ENCODE data around the gene ZNF79. TPM values are rescaled to one million over a fixed set of nuclear protein-coding genes. Genes with fewer than 3 reads are reported as not detected.

Gene ZNF79
- total and polyA plus RNA-seq, 9 of the 15 experiments (the other 6 are each of a cell fraction or from before 2014, with no cell fraction given) = 0.62 to 7.0 (median 4.1) TPM

DNA sequence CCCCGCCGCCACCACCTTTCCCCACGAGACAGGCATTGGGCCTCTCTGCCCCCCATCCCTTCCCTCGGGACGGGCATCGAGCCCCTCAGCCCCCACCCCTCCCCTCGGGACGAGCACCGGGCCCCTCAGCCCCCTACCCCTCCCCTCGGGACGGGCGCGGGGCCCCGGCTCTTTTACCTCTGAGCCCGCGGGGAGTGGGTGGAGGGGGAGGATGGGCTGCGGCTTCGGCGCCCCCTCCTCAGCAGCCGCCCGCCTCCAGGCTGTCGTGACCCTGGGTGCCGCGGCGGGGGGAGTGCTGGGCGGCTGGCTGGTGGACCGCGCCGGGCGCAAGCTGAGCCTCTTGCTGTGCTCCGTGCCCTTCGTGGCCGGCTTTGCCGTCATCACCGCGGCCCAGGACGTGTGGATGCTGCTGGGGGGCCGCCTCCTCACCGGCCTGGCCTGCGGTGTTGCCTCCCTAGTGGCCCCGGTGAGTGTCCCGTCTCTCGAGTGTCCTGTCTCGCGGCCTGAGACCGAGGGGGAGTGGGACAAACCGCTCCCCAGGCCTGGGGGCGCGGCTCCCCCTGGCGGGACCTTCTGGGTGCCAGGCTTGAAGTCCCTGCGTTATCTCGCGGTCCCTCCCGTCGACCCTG lies 26.4 kb upstream of the ZNF79 start (continued):
- peak; percentile 38; the same call in 1 of the 2 replicates for TF ChIP-seq REST (IDR thresholded peaks at IDR 0.05; ENCODE audit: borderline replicate concordance)
- no peak for TF ChIP-seq REST (CRISPR knock-in tag; IDR thresholded peaks at IDR 0.05; ENCODE audit: low read depth)
- TF ChIP-seq EGR1 (conservative IDR thresholded peaks at IDR 0.05) = 0 out of 2 replicates have a peak, but pooled peaks have one; percentile 41
- no peak for TF ChIP-seq TAF15 (IDR thresholded peaks at IDR 0.05; ENCODE audit: low read depth, low read length)
- TF ChIP-seq FOXP1 (CRISPR knock-in tag; IDR thresholded peaks at IDR 0.05) = no peak
- TF ChIP-seq SNRNP70 (optimal IDR thresholded peaks at IDR 0.05; ENCODE audit: low read depth, low read length) = no peak
- peak; percentile 40 to 49 (median 43); a peak in 5 of 6 replicates for TF ChIP-seq CTCF (IDR thresholded peaks at IDR 0.05 in 2 of 3, conservative IDR thresholded peaks at IDR 0.05 in 1 of 3; ENCODE audit: insufficient read depth in 2 of 3, low read depth in 1 of 3, low read length in 3 of 3)
- TF ChIP-seq TBP (optimal IDR thresholded peaks at IDR 0.05; ENCODE audit: low read depth, low read length) = no peak
- TF ChIP-seq ZNF589 (CRISPR knock-in tag; IDR thresholded peaks at IDR 0.05; ENCODE audit: low read depth) = no peak
- no peak for TF ChIP-seq SNIP1 (IDR thresholded peaks at IDR 0.05; ENCODE audit: low read depth)
- no peak for TF ChIP-seq CHCHD3 (CRISPR knock-in tag; IDR thresholded peaks at IDR 0.05)
- peak; percentile 41; the same call in 1 of the 2 replicates for TF ChIP-seq RB1 (IDR thresholded peaks at IDR 0.05; ENCODE audit: low read depth)
- no peak for TF ChIP-seq ZNF785 (CRISPR knock-in tag; IDR thresholded peaks at IDR 0.05)
- TF ChIP-seq NR2F6 (CRISPR knock-in tag; IDR thresholded peaks at IDR 0.05) = no peak
- no peak for TF ChIP-seq SP1 (CRISPR knock-in tag; IDR thresholded peaks at IDR 0.05)
